Measurements from ENCODE around the gene PLPP7. TPM values are rescaled to one million over a fixed set of nuclear protein-coding genes. Genes with fewer than 3 reads are reported as not detected.

Gene PLPP7
- polyA plus RNA-seq = 5.1 and 9.4 TPM in 2 replicates

DNA sequence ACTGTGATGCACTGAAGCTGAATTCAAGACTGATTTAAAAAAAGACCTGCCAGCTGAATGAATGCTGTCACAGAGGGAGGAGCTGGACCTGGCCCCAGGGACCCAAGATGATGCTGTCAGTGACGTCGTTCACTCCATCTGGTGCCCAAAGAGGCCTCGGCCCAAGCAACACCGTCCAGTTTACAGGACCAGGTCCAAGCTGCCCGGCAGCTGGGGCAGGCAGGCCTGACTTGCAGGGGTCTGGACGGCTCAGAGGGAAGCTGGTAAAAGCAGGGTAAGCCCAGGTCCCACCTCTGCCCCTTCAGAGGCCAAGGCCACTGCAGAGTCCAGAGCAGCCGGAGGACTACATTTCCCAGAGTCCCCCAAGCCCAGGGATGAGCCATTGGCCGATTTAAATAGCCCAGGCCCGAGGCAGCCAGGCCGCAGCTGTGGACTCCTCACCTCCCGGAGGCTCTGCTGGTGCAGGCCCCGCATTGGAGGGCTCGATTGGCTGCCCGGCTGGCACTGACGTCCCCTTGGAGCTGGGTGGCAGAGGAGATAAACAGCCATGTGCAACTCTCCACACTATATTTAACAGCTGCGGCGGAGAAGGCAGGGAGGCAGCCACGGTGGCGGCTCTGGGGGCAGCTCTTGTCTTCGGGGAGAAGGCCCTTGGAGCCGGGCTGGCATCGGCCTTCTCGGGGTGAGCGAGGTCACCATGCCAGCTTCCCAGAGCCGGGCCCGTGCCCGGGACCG is at the start of gene PLPP7:
Gene PLPP7 (plus strand): TSS at position 423 of the 735 bp plus-strand sequence. CDS start 275 bp downstream, at position 698.

DNA sequence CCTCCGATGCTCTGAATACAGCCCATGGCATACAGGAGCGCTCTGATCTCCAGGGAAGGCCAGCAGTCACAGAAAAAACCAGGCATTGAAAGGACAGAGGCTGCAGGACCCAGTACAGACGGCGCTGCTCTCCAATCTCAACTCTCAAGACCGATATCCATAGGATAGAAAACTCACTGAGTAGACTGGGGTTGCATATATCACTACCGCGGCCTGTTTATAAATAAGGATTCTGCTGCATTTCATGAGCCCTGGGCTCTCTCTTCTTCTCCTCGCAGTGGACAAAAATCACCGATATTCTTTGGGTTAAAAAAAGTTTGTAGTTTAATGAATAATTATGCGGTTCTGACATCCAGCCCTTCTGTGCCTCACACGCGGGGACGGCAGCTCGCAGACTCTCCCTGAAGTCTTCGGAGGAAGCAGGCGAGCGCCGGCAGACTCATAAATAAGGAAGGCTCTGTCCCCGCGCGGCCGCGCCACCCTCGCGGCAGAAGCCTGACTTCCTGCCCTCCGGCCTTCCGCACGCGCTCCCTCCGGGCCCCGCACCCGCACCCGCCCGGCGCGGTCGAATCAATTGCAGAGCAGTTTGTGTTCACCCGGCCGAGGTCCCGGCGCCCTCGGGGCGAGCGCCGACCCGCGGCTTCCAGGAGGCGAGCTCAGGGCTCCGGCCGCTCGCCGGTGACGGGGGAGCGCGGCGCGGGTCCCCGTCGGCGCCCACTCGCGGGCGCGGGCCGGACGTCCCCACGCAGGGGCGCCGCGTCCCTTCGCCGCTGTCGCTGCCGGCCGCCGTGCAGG is 13.2 kb upstream of the PLPP7 start, which contains the start of gene FAM78A:
Gene FAM78A (minus strand): TSS at position 417 of the 795 bp plus-strand sequence. CDS start 331 bp downstream, at position 86.

Other genes starting within 250 kb of the PLPP7 start
- 2.3 and 2.6 TPM in 2 replicates for gene AIF1L, start 193.2 kb upstream of the PLPP7 start, polyA plus RNA-seq
- 24.0 and 30.3 TPM in 2 replicates for gene NUP214, start 164.1 kb upstream of the PLPP7 start, polyA plus RNA-seq
- gene FAM78A, start 13.2 kb upstream of the PLPP7 start, polyA plus RNA-seq = 0.24 TPM in 1 of 2 replicates, not detected in the other
- gene PRRC2B, start 104.4 kb downstream of the PLPP7 start, polyA plus RNA-seq = 7.4 and 7.8 TPM in 2 replicates
- 4.1 and 8.9 TPM in 2 replicates for gene POMT1, start 213.2 kb downstream of the PLPP7 start, polyA plus RNA-seq
- 0.89 and 3.2 TPM in 2 replicates for gene UCK1, start 241.5 kb downstream of the PLPP7 start, polyA plus RNA-seq